NT2/D1 (cell line): ENCODE data around the gene FOXC1.

Source experiments
- YY1 ChIP-seq: IDR thresholded peaks from 2 replicates; pipeline ENCODE4 v1.6.1; 2011; ENCODE audit not compliant: insufficient read length, insufficient read depth
- ZNF274 ChIP-seq: IDR thresholded peaks from 2 replicates; pipeline ENCODE4 v1.6.1; 2011; ENCODE audit warnings: mild to moderate bottlenecking, low read depth, low read length

DNA sequence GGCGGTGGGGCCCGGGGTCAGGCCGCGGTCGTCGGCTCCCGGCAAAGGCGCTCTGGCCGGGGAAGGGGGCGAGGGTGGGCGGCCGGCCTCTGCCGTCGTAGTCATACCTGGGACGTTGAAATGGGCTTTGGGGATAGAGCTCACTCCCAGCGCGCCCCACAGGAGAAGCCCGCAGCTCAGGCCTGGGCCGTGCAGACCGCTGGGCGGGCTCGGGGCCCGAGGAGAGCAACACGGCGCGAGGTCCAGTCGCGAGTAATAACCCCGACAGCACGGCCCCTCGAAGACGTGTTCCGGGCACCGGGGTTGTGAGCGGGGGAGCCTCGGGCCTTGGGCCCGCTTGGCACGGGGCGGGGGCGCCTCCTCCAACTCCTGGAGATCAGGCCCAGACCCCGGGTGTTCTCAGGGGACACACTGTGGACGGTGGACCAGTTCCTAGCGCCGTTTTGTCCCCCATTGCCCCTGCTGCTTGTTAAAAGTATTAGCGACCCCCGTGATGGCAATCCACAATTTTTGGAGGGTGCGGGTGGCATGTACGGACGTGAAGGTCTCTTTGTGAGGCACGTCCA, 10.9 kb downstream of the FOXC1 start:
- TF ChIP-seq ZNF274, result no peak
- no peak for TF ChIP-seq YY1
